ENCODE measurements around the gene HSPH1. TPM values are rescaled to one million over a fixed set of nuclear protein-coding genes. Genes with fewer than 3 reads are reported as not detected.

The HSPH1 gene
- total and polyA plus RNA-seq, 2 of the 13 experiments (the other 11 are each of a cell fraction or from before 2014, with no cell fraction given): 13.0 to 62.9 TPM

- TF ChIP-seq ZBTB40 (IDR thresholded peaks at IDR 0.05) (no peak), ZBTB40 (CRISPR knock-in tag; IDR thresholded peaks at IDR 0.05) (no peak), SYNCRIP (IDR thresholded peaks at IDR 0.05; ENCODE audit: insufficient read depth, low read depth, low read length) (no peak), ZNF768 (CRISPR knock-in tag; IDR thresholded peaks at IDR 0.05) (no peak), ZFP41 (CRISPR knock-in tag; IDR thresholded peaks at IDR 0.05; ENCODE audit: borderline replicate concordance) (no peak), HNRNPK (IDR thresholded peaks at IDR 0.05; ENCODE audit: low read depth, low read length, poor library complexity, severe bottlenecking) (no peak), ZNF737 (CRISPR knock-in tag; IDR thresholded peaks at IDR 0.05; ENCODE audit: borderline replicate concordance) (no peak; the same call in 1 of the 2 replicates), JUNB (CRISPR knock-in tag; IDR thresholded peaks at IDR 0.05; ENCODE audit: borderline replicate concordance) (no peak), ZNF317 (CRISPR knock-in tag; IDR thresholded peaks at IDR 0.05) (no peak), TARDBP (CRISPR knock-in tag; IDR thresholded peaks at IDR 0.05) (peak; percentile 34; the same call in 1 of the 2 replicates), ZNF101 (CRISPR knock-in tag; IDR thresholded peaks at IDR 0.05; ENCODE audit: borderline replicate concordance, low read depth) (no peak), DMTF1 (CRISPR knock-in tag; IDR thresholded peaks at IDR 0.05) (no peak), TBL1XR1 (IDR thresholded peaks at IDR 0.05; ENCODE audit: borderline replicate concordance, low read length, partially characterized antibody) (no peak), IKZF5 (CRISPR knock-in tag; IDR thresholded peaks at IDR 0.05) (no peak; the same call in 1 of the 2 replicates), KLF6 (CRISPR knock-in tag; IDR thresholded peaks at IDR 0.05) (no peak)
Measured at GRCh38 chr13:31162151-31163008, 676 bp upstream of the HSPH1 start (continued).

All from HepG2 (cell line).